ENCODE data around the gene GPR85. TPM values are rescaled to one million over a fixed set of nuclear protein-coding genes. Genes with fewer than 3 reads are reported as not detected.
A peak's percentile ranks its signal among the peaks of the same experiment; 100 is the strongest.

GPR85 gene
- total and polyA plus RNA-seq, 2 of the 4 experiments (the other 2 are of a cell fraction): 1.7 to 5.4 TPM

- CTCF ChIA-PET: interaction anchor here (0.8 kb wide), 1 partner anchor 14 kb away, joined by 5 read pairs; no protein-coding TSS in a partner anchor
These were observed 27.3 kb upstream of the GPR85 start for GRCh38 chr7:113113912-113114311.

More at GRCh38 chr7:113113912-113114311, 27.3 kb upstream of the GPR85 start:
- POLR2A ChIA-PET (ENCODE audit: unreplicated experiment): no interaction called here
- Histone ChIP-seq H2BK15ac (ENCODE audit: low read depth, low read length) (no peak overlapping the region), H4K20me1 (ENCODE audit: insufficient read depth, low read length) (no peaks in the 10 kb centered on the region), H4K8ac (ENCODE audit: low read depth in 2 of 2, low read length in 2 of 2) (no peak overlapping the region), H2BK120ac (ENCODE audit: low read depth, low read length) (no peak overlapping the region), H3K4ac (ENCODE audit: low read depth, low read length) (no peak overlapping the region), H3K9me1 (ENCODE audit: insufficient read depth, low read length) (peaks cover 3% of the 10 kb centered on the region; the same call in 1 of the 2 replicates), H3K9me3 (ENCODE audit: control insufficient read depth, insufficient read depth, low read length) (no peaks in the 10 kb centered on the region), H3K79me1 (ENCODE audit: low read depth in 1 of 2, low read length in 2 of 2) (peaks cover 3 to 12% of the 10 kb centered on the region in 2 experiments; a peak in 3 of 4 replicates), H3K4me1 (ENCODE audit: control insufficient read depth, insufficient read depth, low read length) (no peaks in the 10 kb centered on the region; the same call in 1 of the 2 replicates), H3K36me3 (ENCODE audit: control insufficient read depth, insufficient read depth, low read length) (no peaks in the 10 kb centered on the region; the same call in none of the 2 replicates), H4K5ac (ENCODE audit: low read depth, low read length) (no peak overlapping the region), H2AK5ac (ENCODE audit: low read depth, low read length) (no peak overlapping the region), H2BK20ac (ENCODE audit: low read depth, low read length) (no peak overlapping the region), H3K56ac (ENCODE audit: extremely low read depth, insufficient read depth, low read length) (no peak overlapping the region), H2BK5ac (ENCODE audit: low read depth, low read length, poor library complexity, severe bottlenecking) (no peak overlapping the region), H2AFZ (replicated peaks; ENCODE audit: low read length, poor library complexity) (no peak overlapping the region), H3K23ac (ENCODE audit: low read depth, low read length) (no peak overlapping the region), H3K14ac (replicated peaks; ENCODE audit: low read depth, low read length) (no peak overlapping the region), H3K18ac (ENCODE audit: low read depth, low read length) (no peak overlapping the region), H3K4me2 (ENCODE audit: low read depth, low read length) (no peak overlapping the region), H2AK9ac (replicated peaks; ENCODE audit: low read depth, low read length, poor library complexity) (no peak overlapping the region), H4K91ac (ENCODE audit: insufficient read depth, low read depth, low read length) (no peak overlapping the region), H3K27me3 (ENCODE audit: control insufficient read depth, insufficient read depth, low read length) (no peaks in the 10 kb centered on the region), H3K4me3 (ENCODE audit: insufficient read depth, low read depth, low read length) (no peak overlapping the region), H3K9ac (ENCODE audit: low read depth, low read length) (no peak overlapping the region), H3K27ac (ENCODE audit: insufficient read depth, low read length) (no peak overlapping the region)
- in situ Hi-C loops (cut with MboI; ENCODE audit: low sequenced_read_pairs) (no loop called here), intact Hi-C loops (cut with micrococcal nuclease) (no loop called here), dilution Hi-C loops (cut with HindIII; ENCODE audit: low sequenced_read_pairs, unreplicated experiment) (no loop called here)
- BruUV-seq (replicated peaks): no TSS peak
- ATAC-seq (ENCODE audit: low read depth) (no peak), DNase-seq (no peak)
- no peak for TF ChIP-seq BHLHE40 (IDR thresholded peaks at IDR 0.05; ENCODE audit: low read depth, low read length)
- TF ChIP-seq CEBPB (IDR thresholded peaks at IDR 0.05; ENCODE audit: low read depth, low read length): no peak
- no peak for TF ChIP-seq CTCF (conservative IDR thresholded peaks at IDR 0.05; ENCODE audit: low read depth, low read length)
- no peak for TF ChIP-seq FOS (IDR thresholded peaks at IDR 0.05; ENCODE audit: low read depth, low read length)
- TF ChIP-seq RAD21 (IDR thresholded peaks at IDR 0.05; ENCODE audit: low read length): peak; percentile 20; the same call in 1 of the 2 replicates
- TF ChIP-seq CHD1 (IDR thresholded peaks at IDR 0.05; ENCODE audit: low read depth, low read length): no peak
- TF ChIP-seq RCOR1 (IDR thresholded peaks at IDR 0.05; ENCODE audit: insufficient replicate concordance, low read length): no peak
- no CpG with 5 or more reads among the region's 2 CpGs for WGBS, 2 experiments (ENCODE audit: extremely low coverage in 2 of 2, insufficient read length in 1 of 2)

All from IMR-90 (cell line).